K562 (cell line): ENCODE measurements around the gene NAPA. TPM values are rescaled to one million over a fixed set of nuclear protein-coding genes. Genes with fewer than 3 reads are reported as not detected.

Experiments used
- ASH1L ChIP-seq: fragments of 450-650 bp; IDR thresholded peaks from 2 replicates; pipeline ENCODE4 v1.6.1; 2018; ENCODE audit warnings: borderline replicate concordance, mild to moderate bottlenecking, low read depth; ENCODE audit not compliant: partially characterized antibody
- CCAR2 ChIP-seq: fragments of 200-400 bp; formaldehyde crosslinking; IDR thresholded peaks from 2 replicates; pipeline ENCODE4 v1.6.1; 2017; ENCODE audit warnings: mild to moderate bottlenecking, low read depth, low read length
- ETV5 ChIP-seq: sonication (generic); formaldehyde crosslinking; IDR thresholded peaks from 2 replicates; pipeline ENCODE4 v1.4.0; 2020; ENCODE audit warnings: low read depth, mild to moderate bottlenecking, missing genetic modification reagents
- MCM7 ChIP-seq, 2 experiments: fragments of 450-650 bp; IDR thresholded peaks; 2 replicates each; pipeline ENCODE4 v1.6.1; 2016 to 2018
- NR4A1 ChIP-seq, 2 experiments: fragments of 250-450 bp in 1 of 2; fragments of 450-650 bp in 1 of 2; sonication (Bioruptor Pico) in 1 of 2; IDR thresholded peaks; 2 replicates each; pipeline versions ENCODE4 v1.4.0 to v1.6.1; 2016 to 2020; ENCODE audit warnings: mild to moderate bottlenecking in 2 of 2, missing compliant biosample characterization in 1 of 2, missing genetic modification characterization in 1 of 2, moderate library complexity in 1 of 2
- SRSF1 ChIP-seq: fragments of 200-400 bp; formaldehyde crosslinking; IDR thresholded peaks from 2 replicates; pipeline ENCODE4 v1.6.1; 2017; ENCODE audit warnings: mild to moderate bottlenecking, low read depth, low read length, moderate library complexity
- ZNF24 ChIP-seq: fragments of 450-650 bp; IDR thresholded peaks from 2 replicates; pipeline ENCODE4 v1.6.1; 2016
- ZNF274 ChIP-seq: IDR thresholded peaks from 2 replicates; pipeline ENCODE4 v1.6.1; 2011; ENCODE audit warnings: low read depth, mild to moderate bottlenecking, low read length, moderate library complexity, borderline replicate concordance
- ZNF347 ChIP-seq: fragments of 450-650 bp; formaldehyde crosslinking; IDR thresholded peaks from 2 replicates; pipeline ENCODE4 v1.4.0; 2020; ENCODE audit warnings: low read depth, mild to moderate bottlenecking, moderate library complexity
- ZNF699 ChIP-seq: fragments of 250-450 bp; sonication (Bioruptor Pico); IDR thresholded peaks from 2 replicates; pipeline ENCODE4 v1.8.0; 2021; ENCODE audit warnings: mild to moderate bottlenecking, moderate library complexity; ENCODE audit not compliant: insufficient replicate concordance
- polyA plus RNA-seq, 8 experiments: library from polyadenylated mRNA; depleted of rRNA in 4 of 8; stranded (reverse) in 5 of 8; unstranded in 3 of 8; fragments of >200 nt; fragmentation: Nextera tagmentation in 2 of 8; fragmentation: Illumina TruSeq in 1 of 8; extraction: Ambion mirVana in 2 of 8; extraction: Trizol in 1 of 8; gene quantifications; 2 replicates each; pipeline versions ENCODE4 v1.2.1 to v1.2.3, GENCODE V29; 2011 to 2014; ENCODE audit warnings: inconsistent platforms in 1 of 8, missing spikeins in 1 of 8
- total RNA-seq, 7 experiments: library from RNA; depleted of rRNA in 6 of 7; stranded (reverse); fragments of >200 nt in 6 of 7; fragmentation: Illumina TruSeq in 2 of 7; extraction: Trizol in 2 of 7; gene quantifications; 2 replicates each; pipeline versions ENCODE4 v1.2.1 to v1.2.3, GENCODE V29; 2011 to 2021; ENCODE audit warnings: low replicate concordance in 1 of 7
- TF ChIP-seq, protein P1 (sequence below): fragments of 450-650 bp; IDR thresholded peaks from 2 replicates; pipeline ENCODE4 v1.6.1; 2017; ENCODE audit warnings: antibody characterized with exemption
- TF ChIP-seq, protein P2 (sequence below): fragments of 450-650 bp; conservative IDR thresholded peaks from 2 replicates; pipeline ENCODE4 v1.6.1; 2016; ENCODE audit warnings: missing genetic modification characterization, low read depth, mild to moderate bottlenecking, control low read depth, missing compliant biosample characterization

NAPA gene
- total and polyA plus RNA-seq, 9 of the 15 experiments (the other 6 are each of a cell fraction or from before 2014, with no cell fraction given) = 5.4 to 98.6 (median 77.5) TPM

DNA sequence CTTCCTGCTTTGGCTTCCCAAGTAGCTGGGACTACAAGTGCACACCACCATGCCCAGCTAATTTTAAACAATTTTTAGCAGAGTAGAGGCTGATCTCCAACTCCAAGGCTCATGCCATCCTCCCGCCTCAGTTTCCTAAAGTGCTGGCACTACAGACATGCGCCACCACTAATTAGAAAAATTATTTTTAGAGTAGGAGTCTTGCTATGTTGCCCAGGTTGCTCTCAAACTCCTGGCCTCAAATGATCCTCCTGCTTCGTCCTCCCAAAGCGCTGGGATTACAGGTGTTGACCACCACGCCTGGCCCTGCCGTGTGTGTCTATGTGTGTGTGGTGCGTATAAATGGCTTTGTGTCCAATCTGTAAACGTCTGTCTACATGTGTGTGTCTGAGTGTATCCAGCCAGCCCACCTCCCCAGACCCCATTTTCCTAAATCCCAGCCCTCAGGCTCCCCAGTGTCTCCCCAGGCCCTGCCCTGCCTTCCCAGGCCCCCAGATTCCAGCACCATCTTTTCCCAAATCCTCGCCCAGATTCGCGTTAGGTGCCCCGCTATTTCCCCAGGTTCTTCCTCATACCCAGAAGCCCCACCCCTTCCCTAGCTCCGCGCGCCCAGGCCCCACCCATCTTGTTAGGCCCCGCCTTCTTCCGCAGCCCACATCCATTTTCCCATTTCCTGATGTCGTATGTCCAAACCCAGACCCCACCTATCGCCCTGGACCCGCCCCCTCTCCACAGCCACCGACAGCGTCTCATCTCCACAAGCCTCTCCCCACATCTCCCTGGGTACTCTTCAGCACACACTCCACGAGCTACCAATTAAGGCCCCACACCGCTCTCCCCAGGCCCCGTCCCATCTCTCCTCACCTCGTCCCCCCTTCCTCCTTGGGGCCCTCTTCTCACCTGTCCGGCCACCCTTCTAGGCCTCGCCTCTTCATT lies 68.1 kb downstream of the NAPA start (continued):
- TF ChIP-seq SRSF1 (no peak), NR4A1 (CRISPR knock-in tag; IDR thresholded peaks at IDR 0.05) (no peak), NR4A1 (tag; IDR thresholded peaks at IDR 0.05) (no peak), ETV5 (CRISPR knock-in tag) (no peak), ZNF24 (no peak), ASH1L (peak; percentile 58), ZNF347 (CRISPR knock-in tag) (no peak), ZNF274 (no peak), ZNF699 (CRISPR knock-in tag) (no peak), CCAR2 (no peak), MCM7 (IDR thresholded peaks at IDR 0.05) (peak; percentile 59 to 71; a peak in 2 of 4 replicates)
- TF ChIP-seq, protein P1, sequence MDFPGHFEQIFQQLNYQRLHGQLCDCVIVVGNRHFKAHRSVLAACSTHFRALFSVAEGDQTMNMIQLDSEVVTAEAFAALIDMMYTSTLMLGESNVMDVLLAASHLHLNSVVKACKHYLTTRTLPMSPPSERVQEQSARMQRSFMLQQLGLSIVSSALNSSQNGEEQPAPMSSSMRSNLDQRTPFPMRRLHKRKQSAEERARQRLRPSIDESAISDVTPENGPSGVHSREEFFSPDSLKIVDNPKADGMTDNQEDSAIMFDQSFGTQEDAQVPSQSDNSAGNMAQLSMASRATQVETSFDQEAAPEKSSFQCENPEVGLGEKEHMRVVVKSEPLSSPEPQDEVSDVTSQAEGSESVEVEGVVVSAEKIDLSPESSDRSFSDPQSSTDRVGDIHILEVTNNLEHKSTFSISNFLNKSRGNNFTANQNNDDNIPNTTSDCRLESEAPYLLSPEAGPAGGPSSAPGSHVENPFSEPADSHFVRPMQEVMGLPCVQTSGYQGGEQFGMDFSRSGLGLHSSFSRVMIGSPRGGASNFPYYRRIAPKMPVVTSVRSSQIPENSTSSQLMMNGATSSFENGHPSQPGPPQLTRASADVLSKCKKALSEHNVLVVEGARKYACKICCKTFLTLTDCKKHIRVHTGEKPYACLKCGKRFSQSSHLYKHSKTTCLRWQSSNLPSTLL = 0 out of 2 replicates have a peak, but pooled peaks have one; percentile 36
- TF ChIP-seq, protein P2, sequence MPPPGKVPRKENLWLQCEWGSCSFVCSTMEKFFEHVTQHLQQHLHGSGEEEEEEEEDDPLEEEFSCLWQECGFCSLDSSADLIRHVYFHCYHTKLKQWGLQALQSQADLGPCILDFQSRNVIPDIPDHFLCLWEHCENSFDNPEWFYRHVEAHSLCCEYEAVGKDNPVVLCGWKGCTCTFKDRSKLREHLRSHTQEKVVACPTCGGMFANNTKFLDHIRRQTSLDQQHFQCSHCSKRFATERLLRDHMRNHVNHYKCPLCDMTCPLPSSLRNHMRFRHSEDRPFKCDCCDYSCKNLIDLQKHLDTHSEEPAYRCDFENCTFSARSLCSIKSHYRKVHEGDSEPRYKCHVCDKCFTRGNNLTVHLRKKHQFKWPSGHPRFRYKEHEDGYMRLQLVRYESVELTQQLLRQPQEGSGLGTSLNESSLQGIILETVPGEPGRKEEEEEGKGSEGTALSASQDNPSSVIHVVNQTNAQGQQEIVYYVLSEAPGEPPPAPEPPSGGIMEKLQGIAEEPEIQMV (tag) = no peak
